ENCODE results near the gene MDH1B. TPM values are rescaled to one million over a fixed set of nuclear protein-coding genes. Genes with fewer than 3 reads are reported as not detected.

MDH1B gene
- total and polyA plus RNA-seq, 2 donors (not counting 3 experiments of a cell fraction or from before 2014, with no cell fraction given): 0.29 TPM; not detected in 1

GRCh38 chr2:206792645-206793044 is 27.5 kb upstream of the MDH1B start:
- Histone ChIP-seq H3K27me3 (ENCODE audit: control insufficient read depth in 2 of 2, insufficient read depth in 2 of 2, low read length in 2 of 2) (no peaks in the 10 kb centered on the region), H3K9me3 (replicated peaks; ENCODE audit: control insufficient read depth, insufficient read depth, low read length) (no peaks in the 10 kb centered on the region), H3K79me2 (ENCODE audit: control insufficient read depth, insufficient read depth, low read length) (no peaks in the 10 kb centered on the region), H3K4me3 (replicated peaks in 1 of 3; ENCODE audit: insufficient read depth in 1 of 3, low read depth in 1 of 3, low read length in 3 of 3) (no peak overlapping the region), H3K4me2 (ENCODE audit: insufficient read depth, low read length) (no peak overlapping the region), H4K20me1 (replicated peaks; ENCODE audit: control insufficient read depth, extremely low read depth, insufficient read depth, low read length) (no peaks in the 10 kb centered on the region), H3K9ac (replicated peaks; ENCODE audit: extremely low read depth, insufficient read depth, low read length) (no peak overlapping the region), H2AFZ (ENCODE audit: low read depth, low read length) (no peak overlapping the region), H3K27ac (ENCODE audit: insufficient read depth, low read depth, low read length) (no peak overlapping the region), H3K36me3 (ENCODE audit: control insufficient read depth in 2 of 2, extremely low read depth in 1 of 2, insufficient read depth in 2 of 2, low read length in 2 of 2) (peaks cover 9 to 14% of the 10 kb centered on the region in 2 experiments), H3K9me1 (replicated peaks; ENCODE audit: control insufficient read depth, extremely low read depth, insufficient read depth, low read length) (no peaks in the 10 kb centered on the region), H3K4me1 (ENCODE audit: control insufficient read depth, extremely low read depth, insufficient read depth, low read length) (peaks cover 4% of the 10 kb centered on the region)
- intact Hi-C loops (cut with micrococcal nuclease) (no loop called here), dilution Hi-C loops (cut with MboI; ENCODE audit: extremely low pct_ligation_motif_present, low sequenced_read_pairs) (no loop called here)
- DNase-seq (ENCODE audit: low read depth, low spot score): no peak
- no TSS peak for BruUV-seq (replicated peaks)
- TF ChIP-seq GATA2 (IDR thresholded peaks at IDR 0.05; ENCODE audit: insufficient read depth, insufficient read length, low read depth, low read length) (no peak), JUN (IDR thresholded peaks at IDR 0.05; ENCODE audit: borderline replicate concordance, insufficient read depth, insufficient read length, low read depth) (no peak), POLR2AphosphoS5 (IDR thresholded peaks at IDR 0.05; ENCODE audit: insufficient read depth, low read depth, low read length) (no peak), MYC (IDR thresholded peaks at IDR 0.05; ENCODE audit: low read depth, low read length) (no peak), POLR2A (IDR thresholded peaks at IDR 0.05; ENCODE audit: low read depth, low read length) (no peak), MAX (IDR thresholded peaks at IDR 0.05; ENCODE audit: insufficient read depth, insufficient read length) (no peak), FOS (IDR thresholded peaks at IDR 0.05; ENCODE audit: borderline replicate concordance, insufficient read depth, low read length) (no peak), CTCF (IDR thresholded peaks at IDR 0.05; ENCODE audit: extremely low read depth in 1 of 2, insufficient read depth in 1 of 2, low read depth in 1 of 2, low read length in 2 of 2) (no peak)
- ChIA-PET POLR2A (no interaction called here), CTCF (interaction anchor here (1.6 to 2.8 kb wide), 2 partner anchors 8 to 19 kb away, joined by 6 to 9 read pairs; no protein-coding TSS in a partner anchor)
- no peak for FAIRE-seq
